Mucosa of descending colon (tissue), 3 donors: ENCODE measurements around the gene PUS7L. TPM values are rescaled to one million over a fixed set of nuclear protein-coding genes. Genes with fewer than 3 reads are reported as not detected.

Source experiments
- ATAC-seq: fragments of 200-7000 bp; cut with Tn5 transposase; one replicate; pipeline ENCODE4 v1.9.1; 2020; ENCODE audit warnings: mild to moderate bottlenecking, moderate library complexity
- DNase-seq, 3 donors: peaks; one replicate each; pipeline ENCODE4 v3.0.0-alpha.2; 2020
- H3K36me3 ChIP-seq: fragments of 200-600 bp; one replicate; pipeline ENCODE4 v1.8.0; 2021; ENCODE audit warnings: low read depth, mild to moderate bottlenecking
- H3K4me1 ChIP-seq: fragments of 200-600 bp; one replicate; pipeline ENCODE4 v1.8.0; 2021; ENCODE audit warnings: low read depth, mild to moderate bottlenecking
- H3K4me3 ChIP-seq: fragments of 200-600 bp; one replicate; pipeline ENCODE4 v1.8.0; 2021; ENCODE audit warnings: mild to moderate bottlenecking
- H3K9me3 ChIP-seq: fragments of 200-600 bp; one replicate; pipeline ENCODE4 v1.8.0; 2021; ENCODE audit warnings: mild to moderate bottlenecking
- intact Hi-C, 2 donors: fragments of 100-400 bp; cut with DNase I in 1 of 2; cut with micrococcal nuclease in 1 of 2; formaldehyde crosslinking; loops; one replicate each; pipeline versions ENCODE4 v1.11.0 to v1.11.1; 2022; cut with DNase I, micrococcal nuclease
- total RNA-seq, 3 donors: library from RNA; stranded (reverse); fragmentation: NEBNext Ultra II Directional in 2 of 3; extraction: Animal tissue kit (Norgen Biotek cat#: 25700) in 2 of 3; gene quantifications; one replicate each; pipeline versions ENCODE4 v1.2.1 to v1.2.4, GENCODE V29; 2021 to 2023
- TF ChIP-seq, protein P1 (sequence below): fragments of 200-600 bp; IDR thresholded peaks from one replicate; pipeline ENCODE4 v1.8.0; 2022; ENCODE audit warnings: antibody characterized with exemption, mild to moderate bottlenecking
- donor health status: DM: no; HTN: no; CAD: no; lungs with moderate emphysema.
- donor health status: DM: no; HTN: no; CAD: no.
- donor health status: DM: no; HTN: yes; CAD: no.

PUS7L gene
- total RNA-seq, 3 donors from 2014 or later = 9.2 to 18.0 (median 15.1) TPM

DNA sequence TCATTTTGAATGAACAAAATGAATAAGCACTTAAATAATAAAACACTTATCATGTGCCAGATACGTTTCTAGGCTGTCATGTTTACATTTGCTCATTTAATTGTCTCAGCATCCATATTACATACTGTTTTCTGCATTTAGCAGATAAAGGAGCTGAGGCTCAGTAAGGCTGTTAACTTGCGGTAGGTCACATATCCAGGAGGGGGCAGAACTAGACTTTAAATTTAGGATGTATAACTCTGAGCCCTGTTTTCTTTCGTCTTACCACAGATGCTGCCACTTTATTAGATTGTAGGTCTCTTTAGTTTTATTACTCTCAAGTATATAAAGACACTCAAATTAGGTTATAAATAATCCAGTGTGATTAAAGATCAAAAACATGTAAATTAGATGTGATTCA, 17.9 kb upstream of the PUS7L start:
- intact Hi-C loops = loop anchor here in 1 of 2 donors (10.0 kb wide), 1 partner anchor 108 kb away; no protein-coding TSS in a partner anchor
- DNase-seq (peak in 1 of 3 donors; percentile 40), ATAC-seq (no peak)
- H3K4me3 ChIP-seq = no peak overlapping the region
- H3K9me3 ChIP-seq = no peaks in the 10 kb centered on the region
- no peaks in the 10 kb centered on the region for H3K36me3 ChIP-seq
- TF ChIP-seq, protein P1, sequence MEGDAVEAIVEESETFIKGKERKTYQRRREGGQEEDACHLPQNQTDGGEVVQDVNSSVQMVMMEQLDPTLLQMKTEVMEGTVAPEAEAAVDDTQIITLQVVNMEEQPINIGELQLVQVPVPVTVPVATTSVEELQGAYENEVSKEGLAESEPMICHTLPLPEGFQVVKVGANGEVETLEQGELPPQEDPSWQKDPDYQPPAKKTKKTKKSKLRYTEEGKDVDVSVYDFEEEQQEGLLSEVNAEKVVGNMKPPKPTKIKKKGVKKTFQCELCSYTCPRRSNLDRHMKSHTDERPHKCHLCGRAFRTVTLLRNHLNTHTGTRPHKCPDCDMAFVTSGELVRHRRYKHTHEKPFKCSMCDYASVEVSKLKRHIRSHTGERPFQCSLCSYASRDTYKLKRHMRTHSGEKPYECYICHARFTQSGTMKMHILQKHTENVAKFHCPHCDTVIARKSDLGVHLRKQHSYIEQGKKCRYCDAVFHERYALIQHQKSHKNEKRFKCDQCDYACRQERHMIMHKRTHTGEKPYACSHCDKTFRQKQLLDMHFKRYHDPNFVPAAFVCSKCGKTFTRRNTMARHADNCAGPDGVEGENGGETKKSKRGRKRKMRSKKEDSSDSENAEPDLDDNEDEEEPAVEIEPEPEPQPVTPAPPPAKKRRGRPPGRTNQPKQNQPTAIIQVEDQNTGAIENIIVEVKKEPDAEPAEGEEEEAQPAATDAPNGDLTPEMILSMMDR = no peak
- no peaks in the 10 kb centered on the region for H3K4me1 ChIP-seq

DNA sequence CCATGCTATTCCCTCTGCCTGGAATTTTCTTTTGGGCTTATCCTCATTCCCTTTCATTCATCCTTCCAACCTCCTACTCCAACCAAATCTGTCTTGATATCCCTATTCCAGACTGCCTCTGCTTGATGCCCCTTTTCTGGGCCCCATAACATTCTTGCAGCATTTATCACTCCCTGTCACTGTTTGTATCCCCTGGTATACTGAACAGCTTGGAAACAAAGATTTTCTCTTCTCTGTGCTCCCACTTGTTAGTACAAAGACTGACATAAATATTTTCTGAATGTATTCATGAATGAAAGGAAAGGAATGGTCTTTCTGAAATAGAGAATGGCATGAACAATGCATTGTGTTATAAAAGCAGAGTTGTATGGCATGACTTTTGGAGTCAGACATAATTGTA, 7.7 kb upstream of the PUS7L start:
- Histone ChIP-seq H3K9me3 (no peaks in the 10 kb centered on the region), H3K36me3 (no peaks in the 10 kb centered on the region), H3K4me1 (no peaks in the 10 kb centered on the region), H3K4me3 (no peak overlapping the region)
- DNase-seq (no peak), ATAC-seq (no peak)
- intact Hi-C loops = no loop called here
- TF ChIP-seq, protein P1 = no peak

DNA sequence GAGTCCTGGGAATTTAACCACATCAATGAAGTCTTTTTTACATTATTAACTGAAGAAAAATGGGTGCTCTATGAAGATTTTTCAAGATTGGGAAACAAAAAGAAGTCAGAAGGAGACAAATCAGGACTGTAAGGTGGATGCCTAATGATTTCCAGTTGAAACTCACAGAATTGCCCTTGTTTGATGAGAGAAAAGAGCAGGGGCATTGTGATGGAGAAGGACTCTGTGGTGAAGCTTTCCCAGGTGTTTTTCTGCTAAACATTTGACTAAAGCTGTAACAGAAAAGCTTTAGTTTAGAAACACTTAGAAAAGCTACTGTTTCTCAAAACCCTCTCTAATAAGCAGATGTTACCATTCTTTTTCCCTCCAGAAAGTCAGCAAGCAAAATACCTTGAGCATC, 5.9 kb upstream of the PUS7L start:
- ATAC-seq = no peak
- DNase-seq = no peak
- Histone ChIP-seq H3K4me1 (peaks cover 10% of the 10 kb centered on the region), H3K4me3 (no peak overlapping the region), H3K9me3 (no peaks in the 10 kb centered on the region), H3K36me3 (no peaks in the 10 kb centered on the region)
- intact Hi-C loops = no loop called here
- TF ChIP-seq, protein P1 = no peak

DNA sequence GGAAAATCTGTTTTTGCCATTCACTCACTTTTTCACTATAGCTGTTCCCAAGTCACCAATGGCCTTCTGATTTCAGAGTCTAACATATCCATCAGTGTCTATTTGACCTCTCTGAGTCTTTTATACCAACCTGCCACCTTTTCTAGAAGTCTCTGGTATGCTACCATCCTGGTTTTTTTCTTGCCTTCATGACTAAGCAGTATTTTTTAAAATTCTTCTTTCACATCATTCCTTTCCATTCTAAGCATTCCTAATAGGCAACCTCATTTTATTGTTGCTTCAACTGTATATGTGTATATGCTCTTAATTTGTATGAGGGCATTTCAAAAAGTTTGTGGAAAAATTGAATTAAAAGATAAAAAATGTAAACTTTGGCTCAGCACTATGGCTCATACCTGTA, 5.2 kb upstream of the PUS7L start:
- ATAC-seq (no peak), DNase-seq (no peak)
- Histone ChIP-seq H3K9me3 (no peaks in the 10 kb centered on the region), H3K4me1 (peaks cover 11% of the 10 kb centered on the region), H3K4me3 (no peak overlapping the region), H3K36me3 (no peaks in the 10 kb centered on the region)
- TF ChIP-seq, protein P1 = no peak
- intact Hi-C loops = no loop called here

DNA sequence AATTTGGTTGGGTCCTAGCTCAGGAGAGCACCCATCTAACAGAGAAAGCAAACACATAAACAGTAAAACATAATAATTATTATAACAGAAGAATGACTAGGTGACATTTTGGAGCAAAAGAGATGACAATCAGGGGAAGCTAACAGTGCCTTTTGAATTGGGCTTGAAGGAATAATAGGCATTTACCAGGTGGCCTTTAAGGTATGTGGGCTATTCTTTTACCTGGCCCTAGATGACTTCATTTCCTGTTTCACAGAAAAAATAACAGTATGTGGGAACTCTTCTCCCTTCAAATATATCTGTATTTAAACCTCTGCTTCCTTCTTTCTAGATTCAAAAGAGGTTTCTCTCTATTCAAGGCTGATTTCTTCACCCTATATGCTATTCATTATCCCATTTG, 4.0 kb upstream of the PUS7L start:
- ATAC-seq (no peak), DNase-seq (no peak)
- Histone ChIP-seq H3K36me3 (no peaks in the 10 kb centered on the region), H3K4me1 (peaks cover 17% of the 10 kb centered on the region), H3K9me3 (no peaks in the 10 kb centered on the region), H3K4me3 (no peak overlapping the region)
- intact Hi-C loops = no loop called here
- TF ChIP-seq, protein P1 = no peak

DNA sequence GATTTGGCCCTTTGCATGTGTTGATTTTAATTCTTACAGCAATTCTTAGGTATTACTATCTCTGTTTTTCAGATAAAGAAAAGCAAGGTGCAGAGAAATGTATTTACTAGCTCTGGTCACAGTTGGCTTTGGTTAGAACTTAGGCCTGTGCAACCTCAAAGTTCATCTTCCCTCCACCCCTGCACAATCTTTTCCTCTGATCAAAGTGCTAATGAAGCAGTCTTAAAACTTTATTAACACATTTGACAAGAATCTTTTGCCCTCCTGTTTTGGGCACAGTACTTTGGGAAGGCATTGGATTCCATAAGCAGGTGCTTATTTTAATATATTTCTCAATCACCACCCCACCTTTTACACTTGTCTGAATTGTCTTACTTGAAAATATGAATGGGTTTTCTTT, 2.9 kb upstream of the PUS7L start:
- intact Hi-C loops = no loop called here
- TF ChIP-seq, protein P1 = no peak
- no peak for DNase-seq
- Histone ChIP-seq H3K9me3 (no peaks in the 10 kb centered on the region), H3K4me3 (no peak overlapping the region), H3K4me1 (peaks cover 20% of the 10 kb centered on the region), H3K36me3 (no peaks in the 10 kb centered on the region)
- no peak for ATAC-seq
